OCI-LY7 (cell line): ENCODE measurements around the gene AAK1. TPM values are rescaled to one million over a fixed set of nuclear protein-coding genes. Genes with fewer than 3 reads are reported as not detected.

ENCODE experiments used
- BruUV-seq: library from RNA; stranded (reverse); fragments of 400-500 nt; replicated peaks from 2 replicates; lab custom pipeline; 2021; lab: Mats Ljungman, UMichigan
- CTCF ChIA-PET: fragments of 300-600 bp; sonication (Branson Sonifier 250); formaldehyde crosslinking; loops from one replicate; lab custom pipeline; 2022; ENCODE audit warnings: antibody characterized with exemption; ENCODE audit not compliant: unreplicated experiment; lab: Charles Lee
- POLR2A ChIA-PET: fragments of 300-600 bp; sonication (Branson Sonifier 250); formaldehyde crosslinking; loops from one replicate; lab custom pipeline; 2022; ENCODE audit warnings: antibody characterized with exemption; lab: Charles Lee
- DNase-seq: peaks from one replicate; pipeline ENCODE4 v3.0.0-alpha.2; 2015; ENCODE audit warnings: low spot score
- H2AFZ ChIP-seq: fragments of 200-600 bp; sonication (generic), shearing (Covaris generic); 2 replicates; pipeline ENCODE4 v1.6.1; 2014; ENCODE audit warnings: mild to moderate bottlenecking, antibody characterized with exemption, low read length, moderate library complexity
- H3K27ac ChIP-seq: fragments of 200-600 bp; sonication (generic); 2 replicates; pipeline ENCODE4 v1.5.1; 2014; ENCODE audit warnings: mixed run types, low read depth, mild to moderate bottlenecking, moderate library complexity, low read length, inconsistent platforms; ENCODE audit not compliant: poor library complexity, severe bottlenecking
- H3K36me3 ChIP-seq: fragments of 200-600 bp; sonication (generic); 2 replicates; pipeline ENCODE4 v1.6.1; 2014; ENCODE audit warnings: mild to moderate bottlenecking, antibody characterized with exemption, low read length, moderate library complexity, mixed read lengths; ENCODE audit not compliant: insufficient read depth
- H3K4me1 ChIP-seq: fragments of 200-600 bp; sonication (generic); 2 replicates; pipeline ENCODE4 v1.5.1; 2014; ENCODE audit warnings: mild to moderate bottlenecking, low read length; ENCODE audit not compliant: insufficient read depth, poor library complexity, severe bottlenecking
- H3K4me2 ChIP-seq: fragments of 200-600 bp; sonication (generic); 2 replicates; pipeline ENCODE4 v1.6.1; 2014; ENCODE audit warnings: mild to moderate bottlenecking, low read length
- H3K4me3 ChIP-seq: fragments of 200-600 bp; sonication (generic); 2 replicates; pipeline ENCODE4 v1.5.1; 2014; ENCODE audit warnings: mild to moderate bottlenecking, low read depth, low read length; ENCODE audit not compliant: poor library complexity, severe bottlenecking
- H3K79me2 ChIP-seq: fragments of 200-600 bp; sonication (generic); 2 replicates; pipeline ENCODE4 v1.6.1; 2016; ENCODE audit warnings: low read depth, mild to moderate bottlenecking, low read length, moderate library complexity, mixed read lengths; ENCODE audit not compliant: insufficient read depth
- H3K9me2 ChIP-seq: fragments of 200-600 bp; sonication (generic); 2 replicates; pipeline ENCODE4 v1.6.1; 2016; ENCODE audit warnings: mild to moderate bottlenecking, low read length, mixed read lengths; ENCODE audit not compliant: insufficient read depth
- H3K9me3 ChIP-seq: fragments of 200-600 bp; sonication (generic); 2 replicates; pipeline ENCODE4 v1.6.1; 2014; ENCODE audit warnings: mild to moderate bottlenecking, mixed run types, low read length, mixed read lengths
- H4K20me1 ChIP-seq: fragments of 200-600 bp; sonication (generic); 2 replicates; pipeline ENCODE4 v1.6.1; 2014; ENCODE audit warnings: mild to moderate bottlenecking, antibody characterized with exemption, low read length, moderate library complexity, mixed read lengths; ENCODE audit not compliant: insufficient read depth
- CTCF ChIP-seq: fragments of 200-600 bp; sonication (generic); conservative IDR thresholded peaks from 2 replicates; pipeline ENCODE4 v1.5.1; 2014; ENCODE audit warnings: mild to moderate bottlenecking, antibody characterized with exemption, low read length, moderate library complexity, mixed read lengths
- EZH2phosphoT487 ChIP-seq: fragments of 200-600 bp; sonication (generic); IDR thresholded peaks from 2 replicates; pipeline ENCODE4 v1.6.1; 2018; ENCODE audit warnings: low read depth, borderline replicate concordance, mild to moderate bottlenecking, mixed run types, antibody characterized with exemption, low read length, moderate library complexity, mixed read lengths
- intact Hi-C: fragments of 100-400 bp; cut with micrococcal nuclease; formaldehyde crosslinking; loops from one replicate; pipeline ENCODE4 v1.10.0; 2022; ENCODE audit not compliant: unreplicated experiment
- total RNA-seq, 2 experiments: library from RNA; depleted of rRNA in 1 of 2; stranded (reverse); fragments of >200 nt in 1 of 2; shearing (Covaris generic) in 1 of 2; gene quantifications; 2 replicates each; pipeline ENCODE4 v1.2.3, GENCODE V29; 2014 to 2022

AAK1 gene
- total RNA-seq, 2 experiments from 2014 or later, result 8.3 to 8.5 TPM

GRCh38 chr2:69578198-69578540 is 65.4 kb downstream of the AAK1 start:
- TF ChIP-seq EZH2phosphoT487 (no peak), CTCF (no peak)
- no peaks in the 10 kb centered on the region for H4K20me1 ChIP-seq
- no peak overlapping the region for H3K4me2 ChIP-seq
- no peak for DNase-seq
- no peaks in the 10 kb centered on the region for H3K36me3 ChIP-seq
- CTCF ChIA-PET, result no interaction called here
- no peak overlapping the region for H3K4me3 ChIP-seq
- intact Hi-C loops, result no loop called here
- H3K79me2 ChIP-seq, result no peaks in the 10 kb centered on the region
- no peak overlapping the region for H2AFZ ChIP-seq
- no peak overlapping the region for H3K27ac ChIP-seq
- BruUV-seq, result no TSS peak
- H3K4me1 ChIP-seq, result no peaks in the 10 kb centered on the region
- H3K9me2 ChIP-seq, result no peaks in the 10 kb centered on the region
- no peaks in the 10 kb centered on the region for H3K9me3 ChIP-seq
- POLR2A ChIA-PET, result no interaction called here

- no peak for DNase-seq
- Histone ChIP-seq H3K4me3 (no peak overlapping the region), H4K20me1 (no peaks in the 10 kb centered on the region), H3K36me3 (no peaks in the 10 kb centered on the region), H3K27ac (no peak overlapping the region), H3K4me2 (no peak overlapping the region), H2AFZ (no peak overlapping the region), H3K9me3 (no peaks in the 10 kb centered on the region), H3K4me1 (no peaks in the 10 kb centered on the region), H3K79me2 (no peaks in the 10 kb centered on the region), H3K9me2 (no peaks in the 10 kb centered on the region)
- no TSS peak for BruUV-seq
- intact Hi-C loops, result no loop called here
- TF ChIP-seq CTCF (no peak), EZH2phosphoT487 (no peak)
- CTCF ChIA-PET, result no interaction called here
- POLR2A ChIA-PET, result no interaction called here
These were observed 65.9 kb downstream of the AAK1 start for GRCh38 chr2:69577467-69578197.

GRCh38 chr2:69576880-69577279 is 66.7 kb downstream of the AAK1 start:
- H3K4me3 ChIP-seq, result no peak overlapping the region
- no peaks in the 10 kb centered on the region for H4K20me1 ChIP-seq
- DNase-seq, result no peak
- intact Hi-C loops, result no loop called here
- H3K9me3 ChIP-seq, result no peaks in the 10 kb centered on the region
- no peak overlapping the region for H3K27ac ChIP-seq
- ChIA-PET POLR2A (no interaction called here), CTCF (no interaction called here)
- H3K4me1 ChIP-seq, result no peaks in the 10 kb centered on the region
- no peaks in the 10 kb centered on the region for H3K79me2 ChIP-seq
- TF ChIP-seq CTCF, result no peak
- H3K4me2 ChIP-seq, result no peak overlapping the region
- H3K36me3 ChIP-seq, result no peaks in the 10 kb centered on the region
- BruUV-seq, result no TSS peak
- H2AFZ ChIP-seq, result no peak overlapping the region
- no peaks in the 10 kb centered on the region for H3K9me2 ChIP-seq
